Thyroid gland (tissue), 4 donors: ENCODE results near the gene SH2D4B.

Experiments
- CTCF ChIP-seq, 6 experiments: fragments of 200-600 bp in 3 of 6; fragments of 450-650 bp in 3 of 6; sonication (generic) in 3 of 6; IDR thresholded peaks; one replicate each; pipeline ENCODE4 v1.5.1; 2016 to 2019; ENCODE audit warnings: antibody characterized with exemption in 6 of 6, mild to moderate bottlenecking in 2 of 6, inconsistent platforms in 1 of 6, moderate library complexity in 1 of 6
- POLR2A ChIP-seq, 2 donors: fragments of 450-650 bp; IDR thresholded peaks; one replicate each; pipeline ENCODE4 v1.6.1; 2017; ENCODE audit warnings: antibody characterized with exemption in 2 of 2, mild to moderate bottlenecking in 2 of 2, moderate library complexity in 1 of 2

- no peak for TF ChIP-seq CTCF (IDR thresholded peaks at IDR 0.05)
- no peak for TF ChIP-seq POLR2A (IDR thresholded peaks at IDR 0.05)
Observed at GRCh38 chr10:80691441-80691840, 153.7 kb downstream of the SH2D4B start.
